Measurements from ENCODE around the gene TMEM208.

DNA sequence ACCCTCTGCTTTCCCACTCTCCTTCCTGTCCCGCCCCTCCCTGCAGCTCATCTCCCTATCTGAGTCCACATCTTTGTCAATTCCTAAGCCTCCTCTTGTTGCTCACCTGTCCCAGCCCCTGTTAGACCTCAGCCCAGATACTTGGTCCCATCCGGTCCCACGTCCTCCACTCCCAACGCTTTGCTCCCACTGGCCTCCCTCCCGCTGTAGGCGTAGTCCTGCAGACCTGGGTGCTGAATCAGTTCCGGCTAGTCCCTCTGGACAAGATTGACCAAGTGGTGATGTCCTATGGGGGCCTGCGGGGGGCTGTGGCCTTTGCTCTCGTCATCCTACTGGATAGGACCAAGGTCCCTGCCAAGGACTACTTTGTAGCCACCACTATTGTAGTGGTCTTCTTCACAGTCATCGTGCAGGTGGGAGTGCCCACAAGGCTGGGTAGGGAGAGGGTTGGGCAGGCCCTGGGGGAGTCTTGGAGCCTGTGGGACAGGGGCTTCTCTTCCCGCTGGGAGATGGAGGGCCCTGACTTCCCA, 29.8 kb downstream of the TMEM208 start:
- TF ChIP-seq CTCF (IDR thresholded peaks at IDR 0.05) (no peak), EP300 (IDR thresholded peaks at IDR 0.05) (no peak), POLR2A (IDR thresholded peaks at IDR 0.05) (no peak)
